Subcutaneous adipose tissue (tissue), 4 donors: ENCODE measurements around the gene OBSCN. TPM values are rescaled to one million over a fixed set of nuclear protein-coding genes. Genes with fewer than 3 reads are reported as not detected.

ENCODE experiments used
- CTCF ChIP-seq: fragments of 450-650 bp; IDR thresholded peaks from one replicate; pipeline ENCODE4 v1.5.1; 2016; ENCODE audit warnings: low read depth, mild to moderate bottlenecking, control low read depth, antibody characterized with exemption, moderate library complexity
- total RNA-seq, 4 donors: library from RNA; depleted of rRNA; stranded (reverse); fragments of >200 nt; gene quantifications; one replicate each; pipeline ENCODE4 v1.1.0, GENCODE V29; 2016

The OBSCN gene
- total RNA-seq, 4 donors from 2014 or later, result 4.1 to 4.9 (median 4.7) TPM

- no peak for TF ChIP-seq CTCF
These were observed 132.2 kb downstream of the OBSCN start for GRCh38 chr1:228339766-228340685.

GRCh38 chr1:228340686-228341449 is 133.0 kb downstream of the OBSCN start:
- no peak for TF ChIP-seq CTCF

GRCh38 chr1:228341450-228341813 is 133.6 kb downstream of the OBSCN start:
- no peak for TF ChIP-seq CTCF

- TF ChIP-seq CTCF, result no peak
These were observed 134.2 kb downstream of the OBSCN start for GRCh38 chr1:228341814-228342626.

GRCh38 chr1:228342627-228343190 is 134.9 kb downstream of the OBSCN start:
- no peak for TF ChIP-seq CTCF

GRCh38 chr1:228343191-228343661 is 135.4 kb downstream of the OBSCN start:
- no peak for TF ChIP-seq CTCF
